ENCODE data around the gene SLC25A34.

Gene SLC25A34

GRCh38 chr1:15775706-15776105 lies 39.6 kb downstream of the SLC25A34 start:
- no peak for DNase-seq (ENCODE audit: low spot score)

GRCh38 chr1:15777909-15778707 lies 42.0 kb downstream of the SLC25A34 start:
- no peak for DNase-seq (ENCODE audit: low spot score)

- no peak for DNase-seq (ENCODE audit: low spot score)
These were observed 49.6 kb downstream of the SLC25A34 start for GRCh38 chr1:15785683-15786082.

- DNase-seq (ENCODE audit: low spot score) = peak; percentile 68
These were observed 50.5 kb downstream of the SLC25A34 start for GRCh38 chr1:15786581-15786980.

- DNase-seq (ENCODE audit: low spot score) = no peak
These were observed 52.7 kb downstream of the SLC25A34 start for GRCh38 chr1:15788624-15789301.
